ENCODE measurements around the gene ITGA4.

The ITGA4 gene

DNA sequence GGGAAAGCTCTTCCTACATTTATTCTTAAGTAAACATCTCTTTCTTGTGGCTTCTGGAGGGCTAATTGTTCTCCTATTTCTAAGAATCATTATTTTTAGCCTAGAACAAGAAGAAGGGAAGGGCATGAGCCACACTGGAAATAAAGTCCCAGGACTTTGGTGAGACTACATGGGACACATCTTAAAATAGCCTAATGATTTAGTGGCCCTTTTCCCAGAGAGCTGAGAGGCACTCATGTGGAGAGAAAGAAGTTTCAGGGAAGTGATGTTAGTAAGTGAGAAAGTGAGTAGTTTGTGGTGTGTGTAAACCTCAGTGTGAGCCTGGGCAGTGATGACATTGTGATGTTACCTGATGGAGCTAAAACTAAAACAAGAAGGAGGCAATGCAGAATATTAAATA lies 14.6 kb downstream of the ITGA4 start:
- POLR2A ChIA-PET (ENCODE audit: low non-redundant PET) = no interaction called here
- DNase-seq (ENCODE audit: low spot score) = no peak
- no peak overlapping the region for H3K27ac ChIP-seq
- TF ChIP-seq, protein P1, sequence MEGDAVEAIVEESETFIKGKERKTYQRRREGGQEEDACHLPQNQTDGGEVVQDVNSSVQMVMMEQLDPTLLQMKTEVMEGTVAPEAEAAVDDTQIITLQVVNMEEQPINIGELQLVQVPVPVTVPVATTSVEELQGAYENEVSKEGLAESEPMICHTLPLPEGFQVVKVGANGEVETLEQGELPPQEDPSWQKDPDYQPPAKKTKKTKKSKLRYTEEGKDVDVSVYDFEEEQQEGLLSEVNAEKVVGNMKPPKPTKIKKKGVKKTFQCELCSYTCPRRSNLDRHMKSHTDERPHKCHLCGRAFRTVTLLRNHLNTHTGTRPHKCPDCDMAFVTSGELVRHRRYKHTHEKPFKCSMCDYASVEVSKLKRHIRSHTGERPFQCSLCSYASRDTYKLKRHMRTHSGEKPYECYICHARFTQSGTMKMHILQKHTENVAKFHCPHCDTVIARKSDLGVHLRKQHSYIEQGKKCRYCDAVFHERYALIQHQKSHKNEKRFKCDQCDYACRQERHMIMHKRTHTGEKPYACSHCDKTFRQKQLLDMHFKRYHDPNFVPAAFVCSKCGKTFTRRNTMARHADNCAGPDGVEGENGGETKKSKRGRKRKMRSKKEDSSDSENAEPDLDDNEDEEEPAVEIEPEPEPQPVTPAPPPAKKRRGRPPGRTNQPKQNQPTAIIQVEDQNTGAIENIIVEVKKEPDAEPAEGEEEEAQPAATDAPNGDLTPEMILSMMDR (conservative IDR thresholded peaks at IDR 0.05; ENCODE audit: low read depth) = no peak
- CTCF ChIA-PET = no interaction called here

DNA sequence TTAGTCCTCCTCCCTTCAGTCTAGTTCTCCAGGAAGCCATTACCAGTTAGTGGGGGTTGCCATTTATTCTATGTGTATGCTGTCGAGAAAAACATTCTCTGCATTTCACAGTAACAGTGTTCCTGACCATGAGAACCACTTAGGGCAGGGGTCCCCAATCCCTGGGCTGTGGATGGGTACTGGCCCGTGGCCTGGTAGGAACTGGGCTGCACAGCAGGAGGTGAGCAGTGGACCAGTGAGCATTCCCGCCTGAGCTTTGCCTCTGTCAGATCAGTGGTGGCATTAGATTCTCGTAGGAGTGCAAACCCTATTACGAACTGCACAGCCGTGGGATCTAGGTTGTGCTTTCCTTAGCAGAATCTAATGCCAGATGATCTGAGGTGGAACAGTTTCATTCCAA lies 15.8 kb downstream of the ITGA4 start:
- ChIA-PET CTCF (no interaction called here), POLR2A (ENCODE audit: low non-redundant PET) (no interaction called here)

DNA sequence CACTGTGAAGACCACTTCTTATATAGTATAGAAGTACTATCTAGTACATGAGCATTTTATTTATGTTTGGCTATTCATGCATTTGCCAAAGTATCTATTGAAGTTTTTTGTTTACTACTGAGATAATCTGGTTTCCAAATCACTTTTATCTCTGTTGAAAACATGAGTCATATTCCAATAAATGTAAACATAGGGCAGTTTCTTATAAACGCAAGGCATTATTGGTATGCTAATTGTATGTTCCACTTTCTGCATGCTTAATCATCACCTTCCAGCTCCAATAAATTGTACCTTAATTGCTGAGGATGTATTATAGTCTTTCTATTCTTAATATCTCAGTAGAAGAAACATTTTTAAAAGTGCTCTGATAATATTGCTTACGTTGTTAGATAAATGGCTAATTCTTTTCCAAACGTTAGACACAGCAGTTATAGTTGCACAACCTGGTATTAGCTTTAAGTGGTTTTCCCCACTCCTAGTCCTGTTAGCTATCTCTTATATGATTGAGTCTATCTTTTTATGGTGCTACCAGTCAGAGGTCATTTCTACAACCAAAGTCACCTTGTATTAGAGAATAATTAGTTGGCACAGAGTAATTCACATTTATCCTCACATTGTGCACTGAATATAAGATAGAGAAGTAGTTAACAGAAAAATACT lies 17.2 kb downstream of the ITGA4 start:
- POLR2A ChIA-PET (ENCODE audit: low non-redundant PET) = no interaction called here
- no peak for DNase-seq (ENCODE audit: low spot score)
- no peak overlapping the region for H3K27ac ChIP-seq
- TF ChIP-seq, protein P1 (conservative IDR thresholded peaks at IDR 0.05; ENCODE audit: low read depth) = no peak
- CTCF ChIA-PET = interaction anchor here (1.3 kb wide), 1 partner anchor 8 kb away, joined by 3 read pairs; no protein-coding TSS in a partner anchor

More for the DNA sequence above, 15.8 kb downstream of the ITGA4 start:
- H3K27ac ChIP-seq = no peak overlapping the region
- no peak for DNase-seq (ENCODE audit: low spot score)
- TF ChIP-seq, protein P1 (conservative IDR thresholded peaks at IDR 0.05; ENCODE audit: low read depth) = no peak

DNA sequence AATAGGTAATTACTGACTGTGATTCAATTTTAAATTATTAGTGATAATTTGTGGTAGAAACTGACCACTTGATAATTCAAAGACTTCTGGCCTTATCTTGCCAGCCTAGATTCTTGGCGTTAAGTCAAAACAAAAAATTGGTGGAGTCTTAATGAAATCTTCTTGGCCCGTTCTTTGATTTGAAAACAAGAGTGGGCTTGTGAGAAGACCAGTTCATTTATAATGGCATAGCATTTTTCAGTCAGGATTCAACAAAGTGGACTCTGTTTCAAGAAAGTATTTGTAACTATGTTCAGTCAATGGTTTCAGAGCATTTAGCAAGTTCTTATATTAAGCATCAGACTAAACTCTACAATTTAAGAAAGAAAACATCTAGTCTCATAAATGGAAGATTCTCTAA lies 26.0 kb downstream of the ITGA4 start:
- CTCF ChIA-PET = no interaction called here
- no peak overlapping the region for H3K27ac ChIP-seq
- POLR2A ChIA-PET (ENCODE audit: low non-redundant PET) = no interaction called here
- no peak for DNase-seq (ENCODE audit: low spot score)
- TF ChIP-seq, protein P1 (conservative IDR thresholded peaks at IDR 0.05; ENCODE audit: low read depth) = no peak

DNA sequence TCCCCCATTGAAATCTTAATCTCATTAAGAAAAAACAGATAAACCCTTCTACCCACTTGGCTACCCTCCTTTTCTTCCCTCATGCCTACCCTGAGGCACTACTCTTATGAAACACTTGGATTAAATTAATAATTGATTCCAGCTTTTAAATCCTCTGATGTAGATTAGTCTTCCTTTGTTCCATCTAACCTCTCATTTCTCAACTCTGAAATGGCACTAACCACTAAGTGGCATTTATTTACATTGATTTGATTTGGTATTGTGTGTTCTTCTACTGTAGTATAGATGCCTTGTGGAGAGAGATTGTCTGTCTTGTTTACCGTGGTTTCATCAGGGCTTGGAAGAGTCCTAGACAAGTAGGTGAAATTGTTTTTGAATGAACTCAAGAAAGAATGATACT lies 26.7 kb downstream of the ITGA4 start:
- no peak for DNase-seq (ENCODE audit: low spot score)
- TF ChIP-seq, protein P1 (conservative IDR thresholded peaks at IDR 0.05; ENCODE audit: low read depth) = no peak
- ChIA-PET CTCF (interaction anchor here (1.1 kb wide), 1 partner anchor 17 kb away, joined by 3 read pairs; no protein-coding TSS in a partner anchor), POLR2A (ENCODE audit: low non-redundant PET) (no interaction called here)
- H3K27ac ChIP-seq = no peak overlapping the region

DNA sequence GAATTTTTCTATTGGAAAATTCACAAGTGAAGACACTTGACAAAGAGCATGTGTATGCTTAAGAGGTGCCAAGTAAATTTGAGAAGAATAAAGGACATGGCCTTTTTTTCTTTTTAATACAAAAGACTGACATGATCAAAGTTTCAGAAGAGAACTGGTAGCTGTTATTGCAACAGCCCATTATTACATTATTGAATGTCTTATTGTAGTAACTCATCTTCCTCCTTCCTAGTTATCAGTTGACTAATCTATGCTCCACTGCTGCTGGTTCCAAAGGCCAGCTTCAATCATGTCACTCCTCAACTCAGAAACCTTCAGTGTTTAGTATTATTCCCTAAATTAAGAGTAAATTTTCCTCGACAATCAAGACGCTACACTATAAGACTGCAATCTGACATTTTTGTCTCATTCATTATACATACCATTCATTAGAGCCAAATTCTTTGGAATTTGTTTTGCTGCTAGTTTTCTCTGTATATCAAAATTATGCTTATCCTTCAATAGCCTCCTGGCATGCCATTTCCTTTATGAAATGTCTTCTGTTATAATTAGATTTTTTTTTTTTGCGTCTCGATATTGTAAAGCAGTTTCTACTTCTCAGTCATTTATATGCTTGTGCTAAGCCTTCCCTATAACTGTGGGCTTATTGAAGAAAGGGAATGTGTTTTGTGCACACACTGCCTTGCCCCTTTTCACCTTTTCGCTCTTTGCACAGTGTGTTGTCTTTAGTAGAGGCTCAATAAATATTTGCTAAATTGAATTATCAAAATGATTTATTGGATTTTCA lies 27.9 kb downstream of the ITGA4 start:
- no peak for DNase-seq (ENCODE audit: low spot score)
- no peak overlapping the region for H3K27ac ChIP-seq
- ChIA-PET CTCF (interaction anchor here (0.6 to 1.1 kb wide), 2 partner anchors 18 to 744 kb away, joined by 3 read pairs; no protein-coding TSS in a partner anchor), POLR2A (ENCODE audit: low non-redundant PET) (no interaction called here)
- TF ChIP-seq, protein P1 (conservative IDR thresholded peaks at IDR 0.05; ENCODE audit: low read depth) = no peak
